Peyer's patch (tissue), 4 donors: Measurements from ENCODE around the gene SEMA5A. TPM values are rescaled to one million over a fixed set of nuclear protein-coding genes. Genes with fewer than 3 reads are reported as not detected.

Experiments used
- DNase-seq, 3 donors: peaks; one replicate each; pipeline ENCODE4 v3.0.0-alpha.2; 2017 to 2019
- H3K27ac ChIP-seq, 4 donors: fragments of 200-600 bp; sonication (generic); one replicate each; pipeline ENCODE4 v1.5.1; 2016 to 2019
- H3K27me3 ChIP-seq, 2 donors: fragments of 200-600 bp; sonication (generic); one replicate each; pipeline ENCODE4 v1.5.1; 2019
- H3K36me3 ChIP-seq, 3 donors: fragments of 200-600 bp; sonication (generic); one replicate each; pipeline ENCODE4 v1.5.1; 2016 to 2019
- H3K4me1 ChIP-seq, 4 donors: fragments of 200-600 bp; sonication (generic); one replicate each; pipeline ENCODE4 v1.5.1; 2016 to 2019
- H3K4me3 ChIP-seq, 4 donors: fragments of 200-600 bp; sonication (generic); 1 replicate in 3 of 4; 2 replicates in 1 of 4; pipeline ENCODE4 v1.5.1; 2016 to 2019; ENCODE audit warnings: mild to moderate bottlenecking in 1 of 4
- H3K9me3 ChIP-seq, 4 donors: fragments of 200-600 bp; sonication (generic); one replicate each; pipeline ENCODE4 v1.5.1; 2016 to 2019; ENCODE audit warnings: mild to moderate bottlenecking in 1 of 4
- CTCF ChIP-seq, 6 experiments: fragments of 450-650 bp in 4 of 6; fragments of 200-600 bp in 2 of 6; sonication (generic) in 1 of 6; IDR thresholded peaks; one replicate each; pipeline ENCODE4 v1.5.1; 2017 to 2019; ENCODE audit warnings: antibody characterized with exemption in 6 of 6, mild to moderate bottlenecking in 3 of 6, moderate library complexity in 1 of 6
- POLR2A ChIP-seq, 2 donors: fragments of 450-650 bp; IDR thresholded peaks; one replicate each; pipeline ENCODE4 v1.5.1; 2017; ENCODE audit warnings: antibody characterized with exemption in 2 of 2, mild to moderate bottlenecking in 2 of 2, moderate library complexity in 2 of 2
- total RNA-seq, 4 donors: library from RNA; depleted of rRNA; stranded (reverse); fragments of >200 nt; gene quantifications; one replicate each; pipeline ENCODE4 v1.1.0, GENCODE V29; 2016

SEMA5A gene
- total RNA-seq, 4 donors from 2014 or later = 11.6 to 22.5 (median 18.2) TPM

- H3K4me1 ChIP-seq = no peaks in the 10 kb centered on the region
- no peaks in the 10 kb centered on the region for H3K9me3 ChIP-seq
- H3K36me3 ChIP-seq = no peaks in the 10 kb centered on the region
- H3K4me3 ChIP-seq = no peak overlapping the region
- H3K27me3 ChIP-seq = no peaks in the 10 kb centered on the region
- TF ChIP-seq POLR2A (IDR thresholded peaks at IDR 0.05) = no peak
- no peak for TF ChIP-seq CTCF (IDR thresholded peaks at IDR 0.05)
- H3K27ac ChIP-seq = no peak overlapping the region
- no peak for DNase-seq
These were observed 385.1 kb downstream of the SEMA5A start for GRCh38 chr5:9160747-9161146.

- no peak for DNase-seq
- Histone ChIP-seq H3K36me3 (no peaks in the 10 kb centered on the region), H3K4me1 (no peaks in the 10 kb centered on the region), H3K4me3 (no peak overlapping the region), H3K9me3 (no peaks in the 10 kb centered on the region), H3K27ac (no peak overlapping the region), H3K27me3 (no peaks in the 10 kb centered on the region)
- no peak for TF ChIP-seq CTCF (IDR thresholded peaks at IDR 0.05)
- no peak for TF ChIP-seq POLR2A (IDR thresholded peaks at IDR 0.05)
These were observed 388.1 kb downstream of the SEMA5A start for GRCh38 chr5:9157811-9158210.

- no peak for DNase-seq
- Histone ChIP-seq H3K4me3 (no peak overlapping the region), H3K27ac (no peak overlapping the region), H3K4me1 (no peaks in the 10 kb centered on the region), H3K27me3 (no peaks in the 10 kb centered on the region), H3K9me3 (no peaks in the 10 kb centered on the region), H3K36me3 (no peaks in the 10 kb centered on the region)
- TF ChIP-seq POLR2A (IDR thresholded peaks at IDR 0.05) = no peak
- no peak for TF ChIP-seq CTCF (IDR thresholded peaks at IDR 0.05)
These were observed 388.9 kb downstream of the SEMA5A start for GRCh38 chr5:9157020-9157419.

- no peaks in the 10 kb centered on the region for H3K27me3 ChIP-seq
- no peaks in the 10 kb centered on the region for H3K4me1 ChIP-seq
- no peak overlapping the region for H3K27ac ChIP-seq
- H3K4me3 ChIP-seq = no peak overlapping the region
- peak in 1 of 3 donors; percentile 57 for DNase-seq
- H3K9me3 ChIP-seq = no peaks in the 10 kb centered on the region
- no peaks in the 10 kb centered on the region for H3K36me3 ChIP-seq
- TF ChIP-seq POLR2A (IDR thresholded peaks at IDR 0.05) = no peak
- peak in 3 of 6 experiments; percentile 42 to 44 (median 43) for TF ChIP-seq CTCF (IDR thresholded peaks at IDR 0.05)
These were observed 389.6 kb downstream of the SEMA5A start for GRCh38 chr5:9156282-9156681.

- no peak overlapping the region for H3K27ac ChIP-seq
- no peak overlapping the region for H3K4me3 ChIP-seq
- H3K36me3 ChIP-seq = no peaks in the 10 kb centered on the region
- H3K27me3 ChIP-seq = no peaks in the 10 kb centered on the region
- no peak for DNase-seq
- no peaks in the 10 kb centered on the region for H3K4me1 ChIP-seq
- no peak for TF ChIP-seq CTCF (IDR thresholded peaks at IDR 0.05)
- TF ChIP-seq POLR2A (IDR thresholded peaks at IDR 0.05) = no peak
- no peaks in the 10 kb centered on the region for H3K9me3 ChIP-seq
These were observed 394.0 kb downstream of the SEMA5A start for GRCh38 chr5:9151684-9152427.
